ENCODE measurements around the gene FOXO1. TPM values are rescaled to one million over a fixed set of nuclear protein-coding genes. Genes with fewer than 3 reads are reported as not detected.

The FOXO1 gene
- total and polyA plus RNA-seq, 9 of the 15 experiments (the other 6 are each of a cell fraction or from before 2014, with no cell fraction given): 0.04 to 0.73 (median 0.20) TPM

GRCh38 chr13:40681341-40682146 is 15.1 kb upstream of the FOXO1 start (continued):
- TF ChIP-seq ZNF12 (CRISPR knock-in tag; IDR thresholded peaks at IDR 0.05) (no peak), ASH1L (IDR thresholded peaks at IDR 0.05; ENCODE audit: borderline replicate concordance, low read depth, partially characterized antibody) (no peak), FIP1L1 (IDR thresholded peaks at IDR 0.05; ENCODE audit: low read depth, low read length, poor library complexity, severe bottlenecking) (no peak), CBX1 (IDR thresholded peaks at IDR 0.05; ENCODE audit: low read depth) (no peak), MYBL2 (IDR thresholded peaks at IDR 0.05; ENCODE audit: low read depth) (no peak), MYBL2 (CRISPR knock-in tag; IDR thresholded peaks at IDR 0.05; ENCODE audit: borderline replicate concordance) (no peak), RCOR1 (IDR thresholded peaks at IDR 0.05; ENCODE audit: borderline replicate concordance in 1 of 2, low read depth in 2 of 2, low read length in 2 of 2) (peak; percentile 99 to 100), ZNF239 (CRISPR knock-in tag; IDR thresholded peaks at IDR 0.05) (no peak), RERE (CRISPR knock-in tag; IDR thresholded peaks at IDR 0.05; ENCODE audit: borderline replicate concordance) (no peak), HSF4 (CRISPR knock-in tag; IDR thresholded peaks at IDR 0.05; ENCODE audit: borderline replicate concordance) (no peak), CHD2 (IDR thresholded peaks at IDR 0.05; ENCODE audit: low read depth, low read length) (no peak), ETS1 (conservative IDR thresholded peaks at IDR 0.05; ENCODE audit: control insufficient read depth, low read depth, low read length) (no peak), RHOXF2B (CRISPR knock-in tag; conservative IDR thresholded peaks at IDR 0.05) (no peak), LCOR (CRISPR knock-in tag; IDR thresholded peaks at IDR 0.05) (no peak), RBM15 (IDR thresholded peaks at IDR 0.05; ENCODE audit: insufficient read depth, low read length) (no peak), THRA (IDR thresholded peaks at IDR 0.05) (no peak), ARID3B (CRISPR knock-in tag; IDR thresholded peaks at IDR 0.05; ENCODE audit: borderline replicate concordance) (no peak), ZNF778 (CRISPR knock-in tag; IDR thresholded peaks at IDR 0.05) (no peak)
